ENCODE results near the gene RPS3.

The RPS3 gene

GRCh38 chr11:75422248-75423231 is 23.2 kb downstream of the RPS3 start:
- Histone ChIP-seq H3K27ac (ENCODE audit: low read depth, low read length) (no peak overlapping the region), H3K36me3 (ENCODE audit: insufficient read depth, low read length) (peaks cover 8% of the 10 kb centered on the region), H3K27me3 (ENCODE audit: control insufficient read depth in 1 of 2, insufficient read depth in 2 of 2, low read length in 2 of 2) (no peaks in the 10 kb centered on the region), H3K9me3 (ENCODE audit: low read length) (no peaks in the 10 kb centered on the region), H3K9ac (ENCODE audit: low read length) (no peak overlapping the region), H3K4me1 (ENCODE audit: insufficient read depth, low read length) (no peaks in the 10 kb centered on the region), H3K4me3 (ENCODE audit: low read depth in 1 of 2, low read length in 2 of 2) (no peak overlapping the region)

DNA sequence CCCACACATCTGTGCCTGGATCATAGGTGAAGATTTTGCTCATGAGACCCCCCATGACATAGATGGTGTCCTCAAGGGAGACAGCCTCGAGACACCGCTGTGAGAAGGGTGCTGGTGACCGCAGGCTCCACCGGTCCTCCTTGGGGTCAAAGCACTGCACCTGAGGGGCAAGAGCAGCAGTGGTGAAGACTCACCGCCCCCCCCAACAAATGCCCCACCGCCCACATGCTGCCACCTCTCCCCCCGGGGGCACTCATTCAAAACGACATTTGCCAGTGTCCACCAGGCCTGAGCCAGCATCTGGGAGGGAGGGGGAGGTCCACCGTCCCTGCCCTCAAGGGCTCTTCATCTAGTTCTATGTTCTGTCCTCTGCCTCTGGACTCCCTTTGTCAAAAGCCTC is 24.4 kb downstream of the RPS3 start:
- H3K4me3 ChIP-seq (ENCODE audit: low read depth in 1 of 2, low read length in 2 of 2): no peak overlapping the region
- no peaks in the 10 kb centered on the region for H3K4me1 ChIP-seq (ENCODE audit: insufficient read depth, low read length)
- no peaks in the 10 kb centered on the region for H3K27me3 ChIP-seq (ENCODE audit: control insufficient read depth in 1 of 2, insufficient read depth in 2 of 2, low read length in 2 of 2)
- no peaks in the 10 kb centered on the region for H3K9me3 ChIP-seq (ENCODE audit: low read length)
- no peak overlapping the region for H3K27ac ChIP-seq (ENCODE audit: low read depth, low read length)
- no peak overlapping the region for H3K9ac ChIP-seq (ENCODE audit: low read length)
- H3K36me3 ChIP-seq (ENCODE audit: insufficient read depth, low read length): peaks cover 8% of the 10 kb centered on the region

DNA sequence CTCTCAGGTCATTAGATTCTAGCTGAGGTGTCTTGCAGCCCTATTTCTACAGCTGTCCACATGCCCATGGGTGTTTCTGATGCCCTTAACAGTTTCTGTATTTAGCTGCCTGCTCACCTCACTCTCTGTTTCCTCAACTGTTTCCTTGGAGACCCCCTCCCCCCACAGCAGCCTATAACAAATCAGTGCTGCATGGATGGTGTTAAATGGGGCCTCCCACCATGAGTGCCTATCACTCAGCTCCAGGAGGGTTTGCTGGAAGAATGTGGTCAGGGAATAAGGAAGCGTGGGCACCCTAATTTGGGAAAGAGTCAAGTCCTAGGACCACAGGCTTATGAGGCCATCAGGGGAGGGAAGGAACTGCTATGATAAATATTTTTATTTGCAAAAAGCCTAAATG is 25.1 kb downstream of the RPS3 start:
- H3K4me1 ChIP-seq (ENCODE audit: insufficient read depth, low read length): no peaks in the 10 kb centered on the region
- peaks cover 5 to 7% of the 10 kb centered on the region in 2 donors for H3K27me3 ChIP-seq (ENCODE audit: control insufficient read depth in 1 of 2, insufficient read depth in 2 of 2, low read length in 2 of 2)
- no peak overlapping the region for H3K4me3 ChIP-seq (ENCODE audit: low read depth in 1 of 2, low read length in 2 of 2)
- no peak overlapping the region for H3K9ac ChIP-seq (ENCODE audit: low read length)
- H3K27ac ChIP-seq (ENCODE audit: low read depth, low read length): no peak overlapping the region
- H3K9me3 ChIP-seq (ENCODE audit: low read length): no peaks in the 10 kb centered on the region
- H3K36me3 ChIP-seq (ENCODE audit: insufficient read depth, low read length): peaks cover 8% of the 10 kb centered on the region

DNA sequence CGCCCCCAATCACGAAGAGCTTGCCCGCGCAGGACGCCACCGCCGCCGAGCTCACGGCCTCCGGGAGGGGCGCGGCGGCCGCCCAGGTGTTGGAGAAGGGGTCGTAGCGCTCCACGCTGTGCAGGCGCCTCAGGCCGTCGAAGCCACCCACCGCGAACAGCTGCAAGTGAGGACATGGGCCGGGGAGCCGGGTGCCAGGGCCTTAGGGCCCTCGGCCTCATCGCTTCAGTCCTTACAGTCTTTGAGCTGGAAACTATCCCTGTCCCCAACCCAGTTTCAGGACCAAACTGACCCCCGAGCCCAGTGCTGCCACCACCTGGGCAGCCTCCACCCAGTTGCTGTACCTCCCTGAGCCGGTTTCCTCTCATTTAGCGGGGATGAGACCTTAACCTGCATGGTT is 26.1 kb downstream of the RPS3 start:
- Histone ChIP-seq H3K4me3 (ENCODE audit: low read depth in 1 of 2, low read length in 2 of 2) (no peak overlapping the region), H3K9ac (ENCODE audit: low read length) (no peak overlapping the region), H3K9me3 (ENCODE audit: low read length) (no peaks in the 10 kb centered on the region), H3K36me3 (ENCODE audit: insufficient read depth, low read length) (peaks cover 8% of the 10 kb centered on the region), H3K4me1 (ENCODE audit: insufficient read depth, low read length) (peaks cover under 1% of the 10 kb centered on the region), H3K27ac (ENCODE audit: low read depth, low read length) (no peak overlapping the region), H3K27me3 (ENCODE audit: control insufficient read depth in 1 of 2, insufficient read depth in 2 of 2, low read length in 2 of 2) (peaks cover 7 to 12% of the 10 kb centered on the region in 2 donors)

DNA sequence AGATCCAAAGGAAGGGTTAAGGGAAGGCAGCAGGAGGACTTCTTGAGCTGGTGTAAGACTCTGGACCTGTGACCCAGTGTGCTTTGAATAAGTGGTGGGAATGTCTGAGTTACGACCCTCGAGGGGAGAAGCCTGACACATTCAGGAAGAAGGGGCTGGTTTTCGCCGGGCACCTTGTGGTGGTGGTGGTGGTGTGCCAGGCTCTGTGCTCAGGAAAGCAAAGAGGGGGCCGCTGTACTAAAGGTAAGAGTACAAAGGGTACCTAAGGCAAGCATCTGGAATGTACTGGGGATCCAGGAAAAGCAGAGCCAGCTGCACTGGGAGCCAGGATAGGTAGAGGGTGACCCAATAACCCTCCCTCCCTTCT is 27.4 kb downstream of the RPS3 start:
- Histone ChIP-seq H3K9me3 (ENCODE audit: low read length) (no peaks in the 10 kb centered on the region), H3K4me3 (ENCODE audit: low read depth in 1 of 2, low read length in 2 of 2) (no peak overlapping the region), H3K4me1 (ENCODE audit: insufficient read depth, low read length) (peaks cover 6% of the 10 kb centered on the region), H3K36me3 (ENCODE audit: insufficient read depth, low read length) (peaks cover 8% of the 10 kb centered on the region), H3K9ac (ENCODE audit: low read length) (no peak overlapping the region), H3K27ac (ENCODE audit: low read depth, low read length) (no peak overlapping the region), H3K27me3 (ENCODE audit: control insufficient read depth in 1 of 2, insufficient read depth in 2 of 2, low read length in 2 of 2) (peaks cover 16 to 25% of the 10 kb centered on the region in 2 donors)

GRCh38 chr11:75427181-75427580 is 27.9 kb downstream of the RPS3 start:
- H3K36me3 ChIP-seq (ENCODE audit: insufficient read depth, low read length): peaks cover 8% of the 10 kb centered on the region
- H3K27ac ChIP-seq (ENCODE audit: low read depth, low read length): no peak overlapping the region
- H3K9me3 ChIP-seq (ENCODE audit: low read length): no peaks in the 10 kb centered on the region
- no peak overlapping the region for H3K4me3 ChIP-seq (ENCODE audit: low read depth in 1 of 2, low read length in 2 of 2)
- peaks cover 6% of the 10 kb centered on the region for H3K4me1 ChIP-seq (ENCODE audit: insufficient read depth, low read length)
- H3K27me3 ChIP-seq (ENCODE audit: control insufficient read depth in 1 of 2, insufficient read depth in 2 of 2, low read length in 2 of 2): peaks cover 16 to 29% of the 10 kb centered on the region in 2 donors
- H3K9ac ChIP-seq (ENCODE audit: low read length): no peak overlapping the region

GRCh38 chr11:75428281-75428724 is 29.0 kb downstream of the RPS3 start:
- Histone ChIP-seq H3K27me3 (ENCODE audit: control insufficient read depth in 1 of 2, insufficient read depth in 2 of 2, low read length in 2 of 2) (peaks cover 16 to 36% of the 10 kb centered on the region in 2 donors), H3K4me1 (ENCODE audit: insufficient read depth, low read length) (peaks cover 6% of the 10 kb centered on the region), H3K9ac (ENCODE audit: low read length) (no peak overlapping the region), H3K27ac (ENCODE audit: low read depth, low read length) (no peak overlapping the region), H3K9me3 (ENCODE audit: low read length) (no peaks in the 10 kb centered on the region), H3K4me3 (ENCODE audit: low read depth in 1 of 2, low read length in 2 of 2) (no peak overlapping the region), H3K36me3 (ENCODE audit: insufficient read depth, low read length) (peaks cover under 1% of the 10 kb centered on the region)

DNA sequence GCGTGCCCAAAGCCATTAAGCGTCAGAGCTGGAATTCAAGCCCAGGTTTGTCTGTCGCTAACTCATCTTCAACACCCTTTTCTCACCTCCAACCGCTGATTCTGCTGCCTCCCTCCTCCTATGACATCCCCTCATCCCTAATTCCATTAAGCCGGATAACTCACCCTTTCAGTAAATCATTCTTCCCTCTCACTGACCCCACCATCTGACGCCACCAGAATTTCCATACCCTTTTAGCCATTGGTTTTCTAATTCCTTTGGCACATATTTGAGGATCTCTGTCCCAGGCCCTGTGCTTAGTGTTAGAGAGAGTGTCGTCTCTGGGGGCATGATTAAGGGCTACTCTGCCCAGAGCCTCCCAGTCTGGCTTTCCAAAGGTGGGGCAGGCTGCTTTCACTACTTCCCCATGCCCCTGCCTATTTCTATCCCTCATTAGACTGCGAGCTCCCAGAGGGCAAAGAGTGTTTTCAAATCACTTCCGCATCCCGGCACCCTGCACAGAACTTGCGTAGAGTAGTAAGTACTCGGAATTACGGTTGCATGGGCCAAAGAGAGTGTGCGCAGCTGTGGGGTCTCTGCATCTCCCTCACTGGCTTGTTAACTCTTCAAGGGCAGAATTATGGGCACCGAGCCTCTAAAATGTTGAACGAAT is 29.8 kb downstream of the RPS3 start:
- Histone ChIP-seq H3K9me3 (ENCODE audit: low read length) (no peaks in the 10 kb centered on the region), H3K27me3 (ENCODE audit: control insufficient read depth in 1 of 2, insufficient read depth in 2 of 2, low read length in 2 of 2) (peaks cover 16 to 36% of the 10 kb centered on the region in 2 donors), H3K27ac (ENCODE audit: low read depth, low read length) (no peak overlapping the region), H3K36me3 (ENCODE audit: insufficient read depth, low read length) (no peaks in the 10 kb centered on the region), H3K4me1 (ENCODE audit: insufficient read depth, low read length) (peaks cover 6% of the 10 kb centered on the region), H3K9ac (ENCODE audit: low read length) (no peak overlapping the region), H3K4me3 (ENCODE audit: low read depth in 1 of 2, low read length in 2 of 2) (no peak overlapping the region)

DNA sequence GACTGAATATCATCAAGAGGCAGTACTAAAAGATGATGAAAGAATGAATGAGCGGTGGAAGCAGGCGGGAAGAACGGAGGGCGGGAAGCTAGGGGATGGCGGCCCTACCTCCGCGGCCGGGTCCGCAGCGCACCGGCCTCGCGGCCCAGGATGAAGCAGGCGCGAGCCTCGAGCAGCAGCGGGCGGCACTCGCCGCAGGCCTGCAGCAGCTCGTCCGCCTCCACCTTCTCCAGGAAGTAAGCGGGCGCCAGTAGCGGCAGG is 30.3 kb downstream of the RPS3 start:
- Histone ChIP-seq H3K9me3 (ENCODE audit: low read length) (no peaks in the 10 kb centered on the region), H3K36me3 (ENCODE audit: insufficient read depth, low read length) (no peaks in the 10 kb centered on the region), H3K27ac (ENCODE audit: low read depth, low read length) (no peak overlapping the region), H3K4me3 (ENCODE audit: low read depth in 1 of 2, low read length in 2 of 2) (no peak overlapping the region), H3K9ac (ENCODE audit: low read length) (no peak overlapping the region), H3K27me3 (ENCODE audit: control insufficient read depth in 1 of 2, insufficient read depth in 2 of 2, low read length in 2 of 2) (peaks cover 16 to 36% of the 10 kb centered on the region in 2 donors), H3K4me1 (ENCODE audit: insufficient read depth, low read length) (peaks cover 6% of the 10 kb centered on the region)

GRCh38 chr11:75429902-75430713 is 30.8 kb downstream of the RPS3 start:
- peak overlapping the region in 1 of 2 donors; percentile 38 for H3K4me3 ChIP-seq (ENCODE audit: low read depth in 1 of 2, low read length in 2 of 2)
- H3K9ac ChIP-seq (ENCODE audit: low read length): no peak overlapping the region
- H3K27me3 ChIP-seq (ENCODE audit: control insufficient read depth in 1 of 2, insufficient read depth in 2 of 2, low read length in 2 of 2): peaks cover 16 to 36% of the 10 kb centered on the region in 2 donors
- peaks cover 6% of the 10 kb centered on the region for H3K4me1 ChIP-seq (ENCODE audit: insufficient read depth, low read length)
- no peaks in the 10 kb centered on the region for H3K9me3 ChIP-seq (ENCODE audit: low read length)
- H3K27ac ChIP-seq (ENCODE audit: low read depth, low read length): no peak overlapping the region
- H3K36me3 ChIP-seq (ENCODE audit: insufficient read depth, low read length): no peaks in the 10 kb centered on the region
